K562 (cell line): Measurements from ENCODE around the gene CFAP58. TPM values are rescaled to one million over a fixed set of nuclear protein-coding genes. Genes with fewer than 3 reads are reported as not detected.

ENCODE experiments used
- C11orf30 ChIP-seq: fragments of 450-650 bp; IDR thresholded peaks from 2 replicates; pipeline ENCODE4 v1.6.1; 2016; ENCODE audit warnings: low read depth, mild to moderate bottlenecking
- CBX3 ChIP-seq, 2 experiments: IDR thresholded peaks; 1 replicate in 1 of 2; 2 replicates in 1 of 2; pipeline ENCODE4 v1.6.1; 2012; ENCODE audit warnings: inconsistent platforms in 2 of 2, low read length in 2 of 2, borderline replicate concordance in 1 of 2, control low read depth in 1 of 2
- CBX5 ChIP-seq: IDR thresholded peaks from 2 replicates; pipeline ENCODE4 v1.6.1; 2014; ENCODE audit warnings: low read depth, borderline replicate concordance
- CHCHD3 ChIP-seq: fragments of 250-450 bp; sonication (Bioruptor Pico); IDR thresholded peaks from 2 replicates; pipeline ENCODE4 v2.1.2; 2022; ENCODE audit warnings: mild to moderate bottlenecking
- FIP1L1 ChIP-seq: fragments of 200-400 bp; formaldehyde crosslinking; IDR thresholded peaks from 2 replicates; pipeline ENCODE4 v1.6.1; 2018; ENCODE audit warnings: mild to moderate bottlenecking, low read depth, low read length; ENCODE audit not compliant: poor library complexity, severe bottlenecking
- FOXO4 ChIP-seq: fragments of 450-650 bp; formaldehyde crosslinking; IDR thresholded peaks from 2 replicates; pipeline ENCODE4 v1.4.0; 2020; ENCODE audit warnings: mild to moderate bottlenecking, moderate library complexity
- ID3 ChIP-seq, 2 experiments: fragments of 250-450 bp in 1 of 2; fragments of 450-650 bp in 1 of 2; sonication (Bioruptor Pico) in 1 of 2; IDR thresholded peaks; 2 replicates each; pipeline versions ENCODE4 v1.6.1 to v1.8.0; 2016 to 2021; ENCODE audit warnings: mild to moderate bottlenecking in 2 of 2, moderate library complexity in 2 of 2, missing compliant biosample characterization in 1 of 2, missing genetic modification characterization in 1 of 2
- LEF1 ChIP-seq: fragments of 450-650 bp; IDR thresholded peaks from 2 replicates; pipeline ENCODE4 v1.6.1; 2016; ENCODE audit warnings: mild to moderate bottlenecking
- NBN ChIP-seq: fragments of 450-650 bp; IDR thresholded peaks from 2 replicates; pipeline ENCODE4 v1.6.1; 2016; ENCODE audit warnings: low read depth, mild to moderate bottlenecking
- NCOA2 ChIP-seq, 2 experiments: fragments of 450-650 bp; IDR thresholded peaks; 2 replicates each; pipeline ENCODE4 v1.6.1; 2018; ENCODE audit warnings: mild to moderate bottlenecking in 2 of 2, moderate library complexity in 1 of 2; ENCODE audit not compliant: partially characterized antibody in 2 of 2
- NFIX ChIP-seq: fragments of 250-450 bp; sonication (Bioruptor Pico); IDR thresholded peaks from 2 replicates; pipeline ENCODE4 v1.4.0; 2020; ENCODE audit warnings: low read depth, mild to moderate bottlenecking, moderate library complexity
- NFRKB ChIP-seq: fragments of 450-650 bp; IDR thresholded peaks from 2 replicates; pipeline ENCODE4 v1.6.1; 2016; ENCODE audit warnings: low read depth
- NUFIP1 ChIP-seq: fragments of 450-650 bp; IDR thresholded peaks from 2 replicates; pipeline ENCODE4 v1.6.1; 2018; ENCODE audit not compliant: partially characterized antibody
- POLR2B ChIP-seq: fragments of 450-650 bp; IDR thresholded peaks from 2 replicates; pipeline ENCODE4 v1.6.1; 2018; ENCODE audit warnings: low read depth; ENCODE audit not compliant: partially characterized antibody
- PYGO2 ChIP-seq: fragments of 450-650 bp; IDR thresholded peaks from 2 replicates; pipeline ENCODE4 v1.6.1; 2016; ENCODE audit warnings: mild to moderate bottlenecking, missing genetic modification characterization, moderate library complexity, missing compliant biosample characterization
- TCF15 ChIP-seq: fragments of 250-450 bp; sonication (Bioruptor Pico); IDR thresholded peaks from 2 replicates; pipeline ENCODE4 v1.8.0; 2022; ENCODE audit warnings: moderate library complexity, mild to moderate bottlenecking, inconsistent platforms
- TEAD2 ChIP-seq: fragments of 450-650 bp; IDR thresholded peaks from 2 replicates; pipeline ENCODE4 v1.6.1; 2016; ENCODE audit warnings: missing genetic modification characterization, control low read depth, missing compliant biosample characterization
- TFAM ChIP-seq: fragments of 250-450 bp; sonication (Bioruptor Pico); conservative IDR thresholded peaks from 2 replicates; pipeline ENCODE4 v1.5.0; 2021; ENCODE audit warnings: mild to moderate bottlenecking, moderate library complexity
- XRCC3 ChIP-seq: fragments of 450-650 bp; IDR thresholded peaks from 2 replicates; pipeline ENCODE4 v1.6.1; 2017; ENCODE audit warnings: mild to moderate bottlenecking, moderate library complexity
- ZMIZ1 ChIP-seq, 2 experiments: fragments of 150-350 bp in 1 of 2; IDR thresholded peaks; 2 replicates each; pipeline ENCODE4 v1.6.1; 2012 to 2016; ENCODE audit warnings: low read depth in 2 of 2, low read length in 2 of 2, mild to moderate bottlenecking in 1 of 2, moderate library complexity in 1 of 2
- ZNF175 ChIP-seq: fragments of 200-800 bp; sonication (Bioruptor generic); IDR thresholded peaks from 2 replicates; pipeline ENCODE4 v1.6.1; 2016; ENCODE audit warnings: low read depth, mild to moderate bottlenecking, missing genetic modification characterization, missing compliant biosample characterization
- polyA plus RNA-seq, 8 experiments: library from polyadenylated mRNA; depleted of rRNA in 4 of 8; stranded (reverse) in 5 of 8; unstranded in 3 of 8; fragments of >200 nt; fragmentation: Nextera tagmentation in 2 of 8; fragmentation: Illumina TruSeq in 1 of 8; extraction: Ambion mirVana in 2 of 8; extraction: Trizol in 1 of 8; gene quantifications; 2 replicates each; pipeline versions ENCODE4 v1.2.1 to v1.2.3, GENCODE V29; 2011 to 2014; ENCODE audit warnings: inconsistent platforms in 1 of 8, missing spikeins in 1 of 8
- total RNA-seq, 7 experiments: library from RNA; depleted of rRNA in 6 of 7; stranded (reverse); fragments of >200 nt in 6 of 7; fragmentation: Illumina TruSeq in 2 of 7; extraction: Trizol in 2 of 7; gene quantifications; 2 replicates each; pipeline versions ENCODE4 v1.2.1 to v1.2.3, GENCODE V29; 2011 to 2021; ENCODE audit warnings: low replicate concordance in 1 of 7

The CFAP58 gene
- total and polyA plus RNA-seq, 9 of the 15 experiments (the other 6 are each of a cell fraction or from before 2014, with no cell fraction given), result 0.08 to 2.0 (median 0.71) TPM

GRCh38 chr10:104328896-104329710 is 24.5 kb upstream of the CFAP58 start (continued):
- no peak for TF ChIP-seq CBX3 (IDR thresholded peaks at IDR 0.05; ENCODE audit: borderline replicate concordance in 1 of 2, low read length in 2 of 2)
- TF ChIP-seq NCOA2 (IDR thresholded peaks at IDR 0.05; ENCODE audit: partially characterized antibody in 2 of 2), result no peak
- no peak for TF ChIP-seq TEAD2 (tag)
- no peak for TF ChIP-seq C11orf30
- no peak for TF ChIP-seq NFRKB
- TF ChIP-seq TFAM (CRISPR knock-in tag), result no peak
- no peak for TF ChIP-seq NFIX (CRISPR knock-in tag)
- TF ChIP-seq FOXO4 (CRISPR knock-in tag), result no peak
- 0 out of 2 replicates have a peak, but pooled peaks have one; percentile 7 for TF ChIP-seq ZNF175
- no peak for TF ChIP-seq FIP1L1
- TF ChIP-seq NBN, result no peak
- no peak for TF ChIP-seq ZMIZ1 (IDR thresholded peaks at IDR 0.05; ENCODE audit: low read depth in 2 of 2, low read length in 2 of 2)
- TF ChIP-seq POLR2B, result no peak
- no peak for TF ChIP-seq ID3 (CRISPR knock-in tag; IDR thresholded peaks at IDR 0.05)
- TF ChIP-seq ID3 (tag; IDR thresholded peaks at IDR 0.05), result no peak
- no peak for TF ChIP-seq NUFIP1
- TF ChIP-seq CHCHD3 (CRISPR knock-in tag), result no peak
- no peak for TF ChIP-seq TCF15
- TF ChIP-seq CBX5, result no peak
- TF ChIP-seq LEF1, result no peak
- no peak for TF ChIP-seq PYGO2 (tag)
- no peak for TF ChIP-seq XRCC3
